PC-9 (cell line): ENCODE data around the gene TPCN2.

Experiments used
- CTCF ChIP-seq: fragments of 200-600 bp; sonication (generic); conservative IDR thresholded peaks from 2 replicates; pipeline ENCODE4 v1.6.1; 2017; ENCODE audit warnings: mixed run types, antibody characterized with exemption, mild to moderate bottlenecking, moderate library complexity
- EZH2 ChIP-seq: fragments of 200-600 bp; sonication (generic); IDR thresholded peaks from 2 replicates; pipeline ENCODE4 v1.8.0; 2017; ENCODE audit warnings: antibody characterized with exemption, low read depth

- TF ChIP-seq CTCF, result no peak
- TF ChIP-seq EZH2, result no peak
Observed at GRCh38 chr11:69154938-69155301, 106.2 kb downstream of the TPCN2 start.
